OCI-LY1 (cell line): ENCODE measurements around the gene SYT2.

Experiments used
- H2AFZ ChIP-seq: fragments of 200-600 bp; sonication (generic), shearing (Covaris generic); 2 replicates; pipeline ENCODE4 v1.6.0; 2014; ENCODE audit warnings: antibody characterized with exemption, mild to moderate bottlenecking, low read length
- H3F3A ChIP-seq: fragments of 200-600 bp; sonication (generic), shearing (Covaris generic); 2 replicates; pipeline ENCODE4 v1.6.0; 2014; ENCODE audit warnings: mild to moderate bottlenecking, antibody characterized with exemption, low read length, moderate library complexity; ENCODE audit not compliant: insufficient read depth
- H3K27ac ChIP-seq: fragments of 200-600 bp; sonication (generic); 2 replicates; pipeline ENCODE4 v1.5.1; 2014; ENCODE audit warnings: low read length, mixed run types, mild to moderate bottlenecking, low read depth; ENCODE audit not compliant: poor library complexity, severe bottlenecking
- H3K27me3 ChIP-seq: fragments of 200-600 bp; sonication (generic); 2 replicates; pipeline ENCODE4 v1.6.0; 2014; ENCODE audit warnings: antibody characterized with exemption, mild to moderate bottlenecking, low read length, moderate library complexity; ENCODE audit not compliant: insufficient read depth
- H3K36me3 ChIP-seq: fragments of 200-600 bp; sonication (generic); 2 replicates; pipeline ENCODE4 v1.6.1; 2014; ENCODE audit warnings: mild to moderate bottlenecking, antibody characterized with exemption, low read length, moderate library complexity, mixed read lengths; ENCODE audit not compliant: insufficient read depth
- H3K4me1 ChIP-seq: fragments of 200-600 bp; sonication (generic); 2 replicates; pipeline ENCODE4 v1.5.1; 2014; ENCODE audit warnings: mild to moderate bottlenecking, low read length, moderate library complexity; ENCODE audit not compliant: insufficient read depth, severe bottlenecking
- H3K4me2 ChIP-seq: fragments of 200-600 bp; sonication (generic), shearing (Covaris generic); 2 replicates; pipeline ENCODE4 v1.6.1; 2014; ENCODE audit warnings: low read length
- H3K4me3 ChIP-seq: fragments of 200-600 bp; sonication (generic); 2 replicates; pipeline ENCODE4 v1.5.1; 2014; ENCODE audit warnings: low read length, low read depth, mild to moderate bottlenecking, mixed read lengths; ENCODE audit not compliant: poor library complexity, severe bottlenecking
- H3K79me2 ChIP-seq: fragments of 200-600 bp; shearing (Covaris generic); 2 replicates; pipeline ENCODE4 v1.6.1; 2016; ENCODE audit warnings: mixed run types, low read length, mixed read lengths; ENCODE audit not compliant: insufficient read depth
- H3K9ac ChIP-seq: fragments of 200-600 bp; sonication (generic), shearing (Covaris generic); 2 replicates; pipeline ENCODE4 v1.6.1; 2014; ENCODE audit warnings: mild to moderate bottlenecking, low read length, mixed read lengths
- H3K9me2 ChIP-seq: fragments of 200-600 bp; sonication (generic), shearing (Covaris generic); 2 replicates; pipeline ENCODE4 v1.6.1; 2014; ENCODE audit warnings: low read depth, mild to moderate bottlenecking, low read length, mixed read lengths
- H3K9me3 ChIP-seq: fragments of 200-600 bp; shearing (Covaris generic); 2 replicates; pipeline ENCODE4 v1.6.1; 2014; ENCODE audit warnings: low read length, mixed read lengths
- H4K20me1 ChIP-seq: fragments of 200-600 bp; sonication (generic), shearing (Covaris generic); 2 replicates; pipeline ENCODE4 v1.6.0; 2016; ENCODE audit warnings: mild to moderate bottlenecking, low read length; ENCODE audit not compliant: insufficient read depth
- CTCF ChIP-seq: fragments of 200-600 bp; sonication (generic), shearing (Covaris generic); IDR thresholded peaks from 2 replicates; pipeline ENCODE4 v1.5.1; 2017; ENCODE audit warnings: mild to moderate bottlenecking, antibody characterized with exemption, low read length, moderate library complexity, mixed read lengths
- EZH2 ChIP-seq: fragments of 200-600 bp; sonication (generic), shearing (Covaris generic); IDR thresholded peaks from 2 replicates; pipeline ENCODE4 v1.8.0; 2017; ENCODE audit warnings: borderline replicate concordance, mixed run types, mild to moderate bottlenecking, antibody characterized with exemption, low read length, moderate library complexity, mixed read lengths

Gene SYT2

GRCh38 chr1:202680586-202681352, 29.5 kb downstream of the SYT2 start:
- Histone ChIP-seq H3K27ac (no peak overlapping the region), H3K4me1 (no peaks in the 10 kb centered on the region), H3K9me3 (0 out of 2 replicates have a peak, but pooled peaks cover 3% of the 10 kb centered on the region), H3F3A (no peaks in the 10 kb centered on the region), H2AFZ (no peak overlapping the region), H3K27me3 (0 out of 2 replicates have a peak, but pooled peaks cover 5% of the 10 kb centered on the region), H3K9ac (no peak overlapping the region), H3K4me3 (no peak overlapping the region), H3K9me2 (no peaks in the 10 kb centered on the region), H4K20me1 (no peaks in the 10 kb centered on the region), H3K36me3 (no peaks in the 10 kb centered on the region), H3K79me2 (no peaks in the 10 kb centered on the region), H3K4me2 (no peak overlapping the region)
- no peak for TF ChIP-seq EZH2
- TF ChIP-seq CTCF, result no peak

GRCh38 chr1:202679406-202680177, 30.7 kb downstream of the SYT2 start:
- Histone ChIP-seq H3K36me3 (no peaks in the 10 kb centered on the region), H3K4me2 (no peak overlapping the region), H3K79me2 (no peaks in the 10 kb centered on the region), H3K27me3 (0 out of 2 replicates have a peak, but pooled peaks cover 5% of the 10 kb centered on the region), H3F3A (no peaks in the 10 kb centered on the region), H4K20me1 (no peaks in the 10 kb centered on the region), H3K27ac (no peak overlapping the region), H3K4me3 (no peak overlapping the region), H3K9me2 (no peaks in the 10 kb centered on the region), H3K9ac (no peak overlapping the region), H3K9me3 (0 out of 2 replicates have a peak, but pooled peaks cover 3% of the 10 kb centered on the region), H2AFZ (no peak overlapping the region), H3K4me1 (no peaks in the 10 kb centered on the region)
- TF ChIP-seq EZH2, result no peak

GRCh38 chr1:202677433-202677832, 32.8 kb downstream of the SYT2 start:
- TF ChIP-seq EZH2, result no peak
- no peak for TF ChIP-seq CTCF
- H3K79me2 ChIP-seq, result no peaks in the 10 kb centered on the region
- H3K27me3 ChIP-seq, result 0 out of 2 replicates have a peak, but pooled peaks cover 5% of the 10 kb centered on the region

More at GRCh38 chr1:202677433-202677832, 32.8 kb downstream of the SYT2 start:
- 0 out of 2 replicates have a peak, but pooled peaks cover 3% of the 10 kb centered on the region for H3K9me3 ChIP-seq
- no peaks in the 10 kb centered on the region for H3K4me1 ChIP-seq
- H4K20me1 ChIP-seq, result no peaks in the 10 kb centered on the region
- no peak overlapping the region for H3K4me2 ChIP-seq
- no peak overlapping the region for H3K27ac ChIP-seq
- no peak overlapping the region for H3K9ac ChIP-seq
- no peaks in the 10 kb centered on the region for H3K9me2 ChIP-seq
- no peak overlapping the region for H2AFZ ChIP-seq
- no peaks in the 10 kb centered on the region for H3F3A ChIP-seq
- H3K36me3 ChIP-seq, result no peaks in the 10 kb centered on the region
- no peak overlapping the region for H3K4me3 ChIP-seq
